ENCODE data around the gene ATP2C2.
"Not testable (repeated sequence)": the region's sequence is repeated elsewhere in the genome, so short reads cannot be mapped to it uniquely, and the experiment has no call there.

ATP2C2 gene

GRCh38 chr16:84341528-84342295 is 26.6 kb upstream of the ATP2C2 start:
- no peak for DNase-seq

- not testable (repeated sequence) for DNase-seq
These were observed 24.5 kb upstream of the ATP2C2 start for GRCh38 chr16:84343800-84344199.

GRCh38 chr16:84344781-84345180 is 23.6 kb upstream of the ATP2C2 start:
- DNase-seq, result no peak

GRCh38 chr16:84347161-84347560 is 21.2 kb upstream of the ATP2C2 start:
- no peak for DNase-seq

- DNase-seq, result no peak
These were observed 19.9 kb upstream of the ATP2C2 start for GRCh38 chr16:84348386-84348888.

GRCh38 chr16:84349862-84350684 is 18.3 kb upstream of the ATP2C2 start:
- no peak for DNase-seq

- no peak for DNase-seq
These were observed 17.5 kb upstream of the ATP2C2 start for GRCh38 chr16:84350685-84351400.

GRCh38 chr16:84351630-84352029 is 16.7 kb upstream of the ATP2C2 start:
- no peak for DNase-seq

- DNase-seq, result no peak
These were observed 14.0 kb upstream of the ATP2C2 start for GRCh38 chr16:84354306-84354705.

GRCh38 chr16:84355149-84355548 is 13.2 kb upstream of the ATP2C2 start:
- DNase-seq, result no peak

GRCh38 chr16:84356176-84356575 is 12.2 kb upstream of the ATP2C2 start:
- DNase-seq, result no peak

GRCh38 chr16:84356591-84357116 is 11.7 kb upstream of the ATP2C2 start:
- no peak for DNase-seq

- DNase-seq, result peak; percentile 58
These were observed 11.1 kb upstream of the ATP2C2 start for GRCh38 chr16:84357191-84357651.

GRCh38 chr16:84358601-84359295 is 9.6 kb upstream of the ATP2C2 start:
- no peak for DNase-seq

GRCh38 chr16:84359326-84359725 is 9.0 kb upstream of the ATP2C2 start:
- DNase-seq, result no peak

- peak; percentile 15 for DNase-seq
These were observed 8.2 kb upstream of the ATP2C2 start for GRCh38 chr16:84360170-84360569.

GRCh38 chr16:84360748-84361147 is 7.6 kb upstream of the ATP2C2 start:
- DNase-seq, result no peak

GRCh38 chr16:84361546-84361945 is 6.8 kb upstream of the ATP2C2 start:
- no peak for DNase-seq

GRCh38 chr16:84362471-84362941 is 5.8 kb upstream of the ATP2C2 start:
- DNase-seq, result no peak

- no peak for DNase-seq
These were observed 2.1 kb upstream of the ATP2C2 start for GRCh38 chr16:84366208-84366607.

- DNase-seq, result no peak
These were observed 1.0 kb upstream of the ATP2C2 start for GRCh38 chr16:84367297-84367680.

GRCh38 chr16:84367750-84368307 is 509 bp upstream of the ATP2C2 start:
- DNase-seq, result no peak

Data from fibroblast of skin of right biceps (primary cell).